Activated CD8-positive, alpha-beta T cell treated with anti-CD3 and anti-CD28 coated beads, Interleukin-2, amount 10 ng/mL, durations not matched to agents 7 days and 5 days (primary cell): ENCODE measurements around the gene MMP8. TPM values are rescaled to one million over a fixed set of nuclear protein-coding genes. Genes with fewer than 3 reads are reported as not detected.
A peak's percentile ranks its signal among the peaks of the same experiment; 100 is the strongest.

Source experiments
- ATAC-seq: fragments of 150-1000 bp; cut with Tn5 transposase; one replicate; pipeline ENCODE4 v1.10.0; 2021; ENCODE audit warnings: moderate library complexity
- CTCF ChIA-PET: fragments of 350-600 bp; sonication (Branson Sonifier 250); formaldehyde crosslinking; loops from one replicate; lab custom pipeline; 2021; ENCODE audit warnings: antibody characterized with exemption; lab: Charles Lee
- POLR2A ChIA-PET: fragments of 350-600 bp; sonication (Branson Sonifier 250); formaldehyde crosslinking; loops from one replicate; lab custom pipeline; 2021; ENCODE audit warnings: antibody characterized with exemption; lab: Charles Lee
- DNase-seq: peaks from one replicate; pipeline ENCODE4 v3.0.0-alpha.2; 2020
- H3K27ac Mint-ChIP-seq: one replicate; pipeline ENCODE4 v1.8.0; 2021; ENCODE audit warnings: mild to moderate bottlenecking, mixed read lengths
- H3K27me3 Mint-ChIP-seq: one replicate; pipeline ENCODE4 v1.8.0; 2021; ENCODE audit warnings: low read depth, mixed read lengths
- H3K36me3 Mint-ChIP-seq: one replicate; pipeline ENCODE4 v1.8.0; 2021; ENCODE audit warnings: low read depth, mixed read lengths
- H3K4me1 Mint-ChIP-seq: one replicate; pipeline ENCODE4 v1.8.0; 2021; ENCODE audit warnings: low read depth, mixed read lengths
- H3K4me3 Mint-ChIP-seq: one replicate; pipeline ENCODE4 v1.8.0; 2021; ENCODE audit warnings: mild to moderate bottlenecking, mixed read lengths
- H3K9me3 Mint-ChIP-seq: one replicate; pipeline ENCODE4 v1.8.0; 2022; ENCODE audit warnings: mixed read lengths; ENCODE audit not compliant: insufficient read depth
- total RNA-seq, 2 experiments: library from RNA; stranded (reverse); gene quantifications; one replicate each; pipeline ENCODE4 v1.2.3, GENCODE V29; 2021

Gene MMP8
- total RNA-seq, 2 experiments from 2014 or later: not detected

DNA sequence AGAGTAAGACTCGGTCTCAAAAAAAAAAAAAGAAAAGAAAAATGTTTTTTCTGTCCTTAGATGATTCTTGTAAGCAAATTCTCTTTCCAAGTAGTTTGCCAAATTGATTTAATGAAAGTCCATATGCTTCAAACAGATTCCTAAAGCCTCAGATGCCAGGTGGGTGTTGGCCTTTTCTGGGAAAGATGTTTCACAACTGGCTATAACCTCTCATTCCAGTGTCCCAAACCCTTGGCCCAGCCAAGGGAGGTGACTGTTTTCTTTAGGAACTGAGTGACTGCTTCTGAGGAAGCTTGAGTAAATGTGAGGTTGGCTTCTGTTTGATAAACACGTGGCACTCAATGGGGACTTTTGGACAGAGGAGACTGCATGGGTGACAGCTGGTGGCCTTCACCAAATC is 46.7 kb downstream of the MMP8 start:
- Mint-ChIP-seq H3K36me3 (no peaks in the 10 kb centered on the region), H3K4me3 (no peak overlapping the region), H3K27me3 (peaks cover 15% of the 10 kb centered on the region), H3K9me3 (no peaks in the 10 kb centered on the region), H3K27ac (no peak overlapping the region), H3K4me1 (no peaks in the 10 kb centered on the region)
- ChIA-PET POLR2A (no interaction called here), CTCF (interaction anchor here (0.7 to 2.3 kb wide), 3 partner anchors 12 to 64 kb away, joined by 3 to 20 read pairs (median 3); no protein-coding TSS in a partner anchor)
- DNase-seq: no peak
- ATAC-seq: no peak

- Mint-ChIP-seq H3K4me1 (no peaks in the 10 kb centered on the region), H3K27ac (no peak overlapping the region), H3K36me3 (no peaks in the 10 kb centered on the region), H3K4me3 (no peak overlapping the region), H3K27me3 (peaks cover 6% of the 10 kb centered on the region), H3K9me3 (no peaks in the 10 kb centered on the region)
- ChIA-PET CTCF (no interaction called here), POLR2A (no interaction called here)
- ATAC-seq: no peak
- no peak for DNase-seq
These were observed 48.7 kb downstream of the MMP8 start for GRCh38 chr11:102676084-102676483.

GRCh38 chr11:102669664-102670063 is 55.1 kb downstream of the MMP8 start:
- ATAC-seq (no peak), DNase-seq (no peak)
- no peak overlapping the region for H3K27ac Mint-ChIP-seq
- no peaks in the 10 kb centered on the region for H3K9me3 Mint-ChIP-seq
- H3K27me3 Mint-ChIP-seq: peaks cover 13% of the 10 kb centered on the region
- no peaks in the 10 kb centered on the region for H3K36me3 Mint-ChIP-seq
- POLR2A ChIA-PET: no interaction called here
- no peaks in the 10 kb centered on the region for H3K4me1 Mint-ChIP-seq
- no peak overlapping the region for H3K4me3 Mint-ChIP-seq
- CTCF ChIA-PET: interaction anchor here (1.0 kb wide), 1 partner anchor 482 kb away, joined by 4 read pairs; no protein-coding TSS in a partner anchor

DNA sequence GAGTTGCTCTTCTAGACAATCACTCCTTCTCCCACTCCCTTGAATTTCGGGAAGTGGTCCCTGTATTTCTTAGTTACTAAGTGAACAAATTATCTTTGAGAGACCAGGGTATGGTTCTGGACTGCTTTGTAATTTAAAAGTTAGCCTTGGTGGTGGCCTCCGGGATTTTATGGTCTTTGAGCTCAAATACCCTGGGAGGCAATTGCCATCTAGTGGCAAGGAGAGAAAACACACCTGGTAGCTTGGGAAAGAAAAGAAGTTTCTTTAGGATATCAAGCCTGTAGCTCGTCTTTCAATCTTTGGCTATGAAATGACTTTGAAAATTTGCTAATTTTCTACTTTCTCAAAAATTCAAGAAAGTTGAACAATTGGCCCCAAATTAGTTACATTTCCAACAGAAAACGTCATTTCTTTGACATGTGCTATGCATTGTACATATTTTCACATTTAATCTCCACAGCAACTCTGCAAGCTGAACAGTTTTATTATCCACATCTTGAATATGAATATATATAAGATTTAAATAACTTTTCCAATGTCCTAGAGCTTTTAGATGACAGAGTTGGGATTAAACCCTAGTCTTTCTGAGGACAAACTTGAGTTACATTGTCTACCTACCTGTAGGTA is 58.3 kb downstream of the MMP8 start:
- Mint-ChIP-seq H3K4me1 (no peaks in the 10 kb centered on the region), H3K27me3 (peaks cover 19% of the 10 kb centered on the region), H3K27ac (no peak overlapping the region), H3K4me3 (no peak overlapping the region), H3K36me3 (no peaks in the 10 kb centered on the region), H3K9me3 (no peaks in the 10 kb centered on the region)
- peak; percentile 36 for ATAC-seq
- POLR2A ChIA-PET: interaction anchor here (0.7 kb wide), 1 partner anchor 379 kb away, joined by 3 read pairs; no protein-coding TSS in a partner anchor
- CTCF ChIA-PET: interaction anchor here (0.6 to 3.3 kb wide), 58 partner anchors 8 to 805 kb away, joined by 3 to 70 read pairs (median 4); partner anchors contain the start of gene MMP20
- peak; percentile 38 for DNase-seq

- H3K4me1 Mint-ChIP-seq: no peaks in the 10 kb centered on the region
- ChIA-PET CTCF (interaction anchor here (0.5 to 3.3 kb wide), 4 partner anchors 9 to 323 kb away, joined by 3 to 28 read pairs (median 3); no protein-coding TSS in a partner anchor), POLR2A (no interaction called here)
- no peaks in the 10 kb centered on the region for H3K9me3 Mint-ChIP-seq
- H3K4me3 Mint-ChIP-seq: no peak overlapping the region
- H3K27me3 Mint-ChIP-seq: peaks cover 19% of the 10 kb centered on the region
- ATAC-seq (peak; percentile 61), DNase-seq (peak; percentile 33)
- H3K27ac Mint-ChIP-seq: no peak overlapping the region
- no peaks in the 10 kb centered on the region for H3K36me3 Mint-ChIP-seq
These were observed 60.6 kb downstream of the MMP8 start for GRCh38 chr11:102664001-102664752.

- Mint-ChIP-seq H3K27me3 (peaks cover 16% of the 10 kb centered on the region), H3K4me3 (no peak overlapping the region), H3K36me3 (no peaks in the 10 kb centered on the region), H3K4me1 (no peaks in the 10 kb centered on the region), H3K9me3 (no peaks in the 10 kb centered on the region), H3K27ac (no peak overlapping the region)
- DNase-seq: no peak
- POLR2A ChIA-PET: no interaction called here
- CTCF ChIA-PET: no interaction called here
- ATAC-seq: no peak
These were observed 62.1 kb downstream of the MMP8 start for GRCh38 chr11:102662607-102663006.

Other genes starting within 250 kb of the MMP8 start
- not detected for gene MMP7, start 194.2 kb downstream of the MMP8 start, total RNA-seq
- not detected for gene MMP20, start 99.6 kb downstream of the MMP8 start, total RNA-seq
- not detected for gene MMP27, start 19.2 kb downstream of the MMP8 start, total RNA-seq
- not detected for gene MMP10, start 55.7 kb upstream of the MMP8 start, total RNA-seq
- gene MMP1, start 73.2 kb upstream of the MMP8 start, total RNA-seq: not detected
- gene MMP3, start 118.7 kb upstream of the MMP8 start, total RNA-seq: not detected
- not detected for gene MMP12, start 150.0 kb upstream of the MMP8 start, total RNA-seq
- not detected for gene MMP13, start 230.8 kb upstream of the MMP8 start, total RNA-seq